Retinal pigment epithelial cell (primary cell): ENCODE results near the gene NRARP.

ENCODE experiments used
- DNase-seq: peaks from one replicate; pipeline ENCODE4 v3.0.0-alpha.2; 2010; ENCODE audit warnings: low read depth
- H3K4me3 ChIP-seq: 2 replicates; pipeline ENCODE4 v1.5.1; 2011; ENCODE audit warnings: mild to moderate bottlenecking, low read length, control low read depth, moderate library complexity
- TF ChIP-seq, protein P1 (sequence below): conservative IDR thresholded peaks from 2 replicates; pipeline ENCODE4 v1.5.1; 2011; ENCODE audit warnings: low read depth, low read length, control low read depth, inconsistent platforms

The NRARP gene

DNA sequence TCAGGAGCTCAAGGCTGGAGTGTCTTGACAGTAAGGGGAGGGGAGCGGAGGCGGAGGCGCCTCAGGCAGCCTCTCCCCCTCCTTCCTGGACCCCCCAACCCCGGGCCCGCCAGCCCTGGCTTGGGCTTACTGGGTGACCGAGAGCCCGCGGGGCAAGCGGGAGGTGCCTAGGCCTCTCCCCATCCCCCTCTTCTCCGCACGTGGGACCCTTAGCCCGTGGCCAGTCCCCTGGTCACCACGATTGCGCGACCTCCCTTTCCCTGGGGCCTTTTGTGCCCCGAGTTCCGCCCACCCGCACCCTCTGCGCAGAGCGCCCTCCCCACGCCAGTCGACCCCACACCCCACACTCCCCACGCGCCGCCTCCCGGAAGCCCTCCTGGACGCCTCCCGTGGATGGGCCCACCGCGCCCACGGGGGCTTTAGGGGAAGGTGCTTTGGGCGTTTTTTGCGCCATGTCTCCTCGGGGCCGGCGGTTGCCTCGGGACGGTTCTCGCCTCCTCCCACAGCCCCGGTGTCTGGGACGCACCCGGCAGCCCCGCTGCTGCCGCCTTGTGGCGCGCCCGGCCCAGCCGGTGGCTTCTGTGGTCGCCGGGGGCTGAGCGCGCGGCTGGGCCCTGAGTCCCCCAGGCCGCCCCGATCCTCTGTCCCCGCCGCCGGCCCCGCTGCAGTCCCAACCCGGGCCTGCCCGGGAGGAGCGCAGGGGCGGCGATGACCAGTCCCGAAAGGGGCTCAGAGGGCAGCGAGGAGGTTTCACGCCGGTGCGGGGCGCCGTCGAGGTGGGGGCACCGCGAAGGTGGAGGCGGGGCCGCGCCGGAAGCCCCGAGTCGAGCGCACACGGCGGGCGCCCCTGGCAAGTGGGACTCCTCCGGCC lies 21.4 kb downstream of the NRARP start:
- no peak overlapping the region for H3K4me3 ChIP-seq
- TF ChIP-seq, protein P1, sequence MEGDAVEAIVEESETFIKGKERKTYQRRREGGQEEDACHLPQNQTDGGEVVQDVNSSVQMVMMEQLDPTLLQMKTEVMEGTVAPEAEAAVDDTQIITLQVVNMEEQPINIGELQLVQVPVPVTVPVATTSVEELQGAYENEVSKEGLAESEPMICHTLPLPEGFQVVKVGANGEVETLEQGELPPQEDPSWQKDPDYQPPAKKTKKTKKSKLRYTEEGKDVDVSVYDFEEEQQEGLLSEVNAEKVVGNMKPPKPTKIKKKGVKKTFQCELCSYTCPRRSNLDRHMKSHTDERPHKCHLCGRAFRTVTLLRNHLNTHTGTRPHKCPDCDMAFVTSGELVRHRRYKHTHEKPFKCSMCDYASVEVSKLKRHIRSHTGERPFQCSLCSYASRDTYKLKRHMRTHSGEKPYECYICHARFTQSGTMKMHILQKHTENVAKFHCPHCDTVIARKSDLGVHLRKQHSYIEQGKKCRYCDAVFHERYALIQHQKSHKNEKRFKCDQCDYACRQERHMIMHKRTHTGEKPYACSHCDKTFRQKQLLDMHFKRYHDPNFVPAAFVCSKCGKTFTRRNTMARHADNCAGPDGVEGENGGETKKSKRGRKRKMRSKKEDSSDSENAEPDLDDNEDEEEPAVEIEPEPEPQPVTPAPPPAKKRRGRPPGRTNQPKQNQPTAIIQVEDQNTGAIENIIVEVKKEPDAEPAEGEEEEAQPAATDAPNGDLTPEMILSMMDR, result peak; percentile 51
- DNase-seq, result no peak

DNA sequence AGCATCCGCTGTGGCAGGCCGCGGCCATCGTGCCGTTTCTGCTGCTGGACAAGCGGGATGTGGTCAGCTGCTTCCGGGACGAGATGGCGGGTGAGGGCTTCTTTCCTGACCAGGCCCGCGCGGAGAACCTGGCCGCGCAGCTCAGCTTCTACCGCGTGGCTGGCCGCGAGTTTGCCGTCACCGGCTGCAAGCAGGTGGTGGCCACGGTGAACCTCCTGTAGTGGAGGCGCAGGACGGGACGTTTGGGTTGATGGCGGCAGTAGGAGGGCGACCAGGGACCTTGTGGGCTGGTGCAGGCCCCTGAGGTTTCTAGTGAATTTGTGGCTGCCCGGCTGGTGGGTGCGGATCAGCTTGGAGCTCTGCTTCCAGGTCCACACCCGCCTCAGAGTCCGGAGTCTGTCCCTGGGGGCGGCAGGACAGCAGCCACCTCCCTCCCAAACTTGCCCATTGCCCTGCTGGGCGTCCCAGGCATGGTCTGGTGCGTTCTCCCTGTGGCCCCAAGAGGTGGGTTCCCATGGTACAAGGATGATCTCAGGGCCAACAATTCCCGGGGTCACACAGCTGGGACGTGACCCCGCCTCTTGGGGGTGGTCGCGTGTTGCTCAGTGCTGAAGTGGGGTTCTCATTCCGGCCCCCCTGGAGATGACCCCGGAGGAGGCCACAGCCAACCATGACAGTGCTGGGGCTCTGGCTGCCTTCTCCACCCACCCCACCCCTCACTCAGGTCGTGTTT lies 22.2 kb downstream of the NRARP start:
- no peak for DNase-seq
- TF ChIP-seq, protein P1, result no peak
- H3K4me3 ChIP-seq, result no peak overlapping the region

DNA sequence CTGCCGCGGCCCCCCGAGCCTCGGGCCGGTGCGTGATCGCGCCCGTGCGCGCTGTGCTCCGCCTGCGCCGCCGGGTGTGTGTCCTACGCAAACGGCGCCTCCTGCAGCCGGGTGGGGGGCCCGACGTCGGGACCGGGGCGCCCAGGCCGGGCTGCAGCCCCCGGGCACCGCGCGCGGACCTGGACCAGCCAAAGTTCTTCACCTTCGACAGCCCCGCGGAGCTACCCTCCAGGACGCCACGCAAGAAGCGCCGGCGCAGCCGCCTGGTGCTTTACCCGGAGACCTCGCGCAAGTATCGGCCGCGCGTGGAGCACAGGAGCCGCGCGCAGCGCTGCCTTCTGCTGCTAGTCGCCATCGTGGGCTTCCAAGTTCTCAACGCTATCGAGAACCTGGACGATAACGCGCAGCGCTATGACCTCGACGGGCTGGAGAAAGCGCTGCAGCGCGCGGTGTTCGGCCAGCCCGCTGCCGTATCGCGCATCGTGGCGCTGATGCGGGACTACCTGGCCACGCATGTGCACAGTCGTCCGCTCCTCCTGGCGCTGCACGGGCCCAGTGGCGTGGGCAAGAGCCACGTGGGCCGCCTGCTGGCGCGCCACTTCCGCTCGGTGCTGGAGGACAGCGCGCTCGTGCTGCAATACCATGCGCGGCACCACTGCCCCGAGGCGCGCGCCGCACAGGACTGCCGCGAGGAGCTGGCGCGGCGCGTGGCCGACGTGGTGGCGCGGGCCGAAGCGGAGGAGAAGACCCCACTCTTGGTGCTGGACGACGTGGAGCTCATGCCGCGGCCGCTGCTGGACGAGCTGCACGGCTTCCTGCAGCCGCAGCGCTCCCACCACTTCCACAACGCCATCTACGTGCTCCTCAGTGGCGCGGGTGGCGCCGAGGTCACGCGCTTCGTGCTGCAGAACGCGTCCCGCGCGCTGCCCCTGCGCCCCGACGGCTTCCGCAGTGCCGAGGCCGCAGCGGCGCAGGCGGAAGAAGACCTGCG lies 23.1 kb downstream of the NRARP start:
- peak overlapping the region; percentile 65 for H3K4me3 ChIP-seq
- TF ChIP-seq, protein P1, result no peak
- no peak for DNase-seq

- DNase-seq, result no peak
- TF ChIP-seq, protein P1, result no peak
- H3K4me3 ChIP-seq, result peak overlapping the region; percentile 65
These were observed 23.9 kb downstream of the NRARP start for GRCh38 chr9:137278061-137278701.

DNA sequence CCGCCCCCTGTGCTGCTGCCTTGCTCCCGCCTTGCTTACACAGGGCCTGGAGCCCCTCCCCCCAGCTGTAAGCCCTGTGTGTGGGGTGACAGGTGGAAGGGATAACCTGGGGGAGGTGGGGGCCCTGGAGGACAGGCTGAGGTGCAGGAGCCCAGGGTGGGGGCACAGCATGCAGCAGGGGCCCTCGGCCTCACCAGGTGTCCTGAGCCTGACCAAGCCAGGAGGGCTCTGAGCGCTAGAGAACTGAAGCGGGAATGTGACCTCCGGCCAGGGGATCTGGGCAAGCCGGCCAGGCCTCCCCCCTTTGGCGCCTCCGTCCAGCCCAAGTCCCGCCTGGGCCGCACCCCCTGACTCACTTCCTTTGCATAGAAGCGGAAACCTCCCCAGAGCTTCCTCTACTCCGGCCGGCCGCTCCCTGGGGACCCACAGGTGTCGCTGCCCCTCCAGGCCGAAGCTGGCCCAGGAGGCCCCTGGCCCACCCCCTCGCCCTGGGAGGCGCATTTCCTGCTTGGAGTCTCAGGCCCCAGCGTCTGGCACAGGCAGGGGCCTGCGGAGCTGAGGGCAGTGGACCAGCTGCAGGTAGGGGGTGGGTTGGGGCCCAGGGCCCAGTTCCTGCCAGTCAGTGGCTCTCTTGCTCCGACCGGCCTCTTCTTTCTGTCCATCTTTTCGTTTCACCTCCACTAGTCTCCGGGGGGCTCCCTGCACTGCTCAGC lies 24.6 kb downstream of the NRARP start, which contains the start of gene TOR4A:
TSS of gene TOR4A (plus strand) at position 398 of the 713 bp plus-strand sequence. CDS start 964 bp downstream, outside the sequence.
- TF ChIP-seq, protein P1, result peak; percentile 43
- peak; percentile 59 for DNase-seq
- peak within 1 kb of the TSS; percentile 65 for H3K4me3 ChIP-seq
